Skeletal muscle satellite cell (primary cell): ENCODE data around the gene C20orf173.

Source experiments
- H3K27me3 ChIP-seq: 2 replicates; pipeline ENCODE4 v1.7.0; 2013; ENCODE audit warnings: low read length; ENCODE audit not compliant: control insufficient read depth, insufficient read depth
- H3K36me3 ChIP-seq: 2 replicates; pipeline ENCODE4 v1.7.0; 2013; ENCODE audit warnings: mild to moderate bottlenecking, control low read depth, low read length; ENCODE audit not compliant: insufficient read depth
- H3K4me1 ChIP-seq: 2 replicates; pipeline ENCODE4 v1.7.0; 2013; ENCODE audit warnings: low read length; ENCODE audit not compliant: control insufficient read depth, insufficient read depth
- H3K4me2 ChIP-seq: 2 replicates; pipeline ENCODE4 v1.7.0; 2013; ENCODE audit warnings: mild to moderate bottlenecking, low read length
- H3K4me3 ChIP-seq: 2 replicates; pipeline ENCODE4 v1.7.0; 2013; ENCODE audit warnings: low read length
- H3K9ac ChIP-seq: 2 replicates; pipeline ENCODE4 v1.7.0; 2013; ENCODE audit warnings: mild to moderate bottlenecking, low read depth, low read length, moderate library complexity
- H3K9me3 ChIP-seq: replicated peaks from 2 replicates; pipeline ENCODE4 v1.7.0; 2013; ENCODE audit warnings: mild to moderate bottlenecking, control low read depth, low read length

The C20orf173 gene

GRCh38 chr20:35517125-35517524 is 12.3 kb downstream of the C20orf173 start:
- Histone ChIP-seq H3K4me2 (no peak overlapping the region), H3K4me3 (no peak overlapping the region), H3K9ac (no peak overlapping the region), H3K36me3 (peaks cover 19% of the 10 kb centered on the region), H3K4me1 (peaks cover 13% of the 10 kb centered on the region), H3K9me3 (no peaks in the 10 kb centered on the region), H3K27me3 (no peaks in the 10 kb centered on the region)

DNA sequence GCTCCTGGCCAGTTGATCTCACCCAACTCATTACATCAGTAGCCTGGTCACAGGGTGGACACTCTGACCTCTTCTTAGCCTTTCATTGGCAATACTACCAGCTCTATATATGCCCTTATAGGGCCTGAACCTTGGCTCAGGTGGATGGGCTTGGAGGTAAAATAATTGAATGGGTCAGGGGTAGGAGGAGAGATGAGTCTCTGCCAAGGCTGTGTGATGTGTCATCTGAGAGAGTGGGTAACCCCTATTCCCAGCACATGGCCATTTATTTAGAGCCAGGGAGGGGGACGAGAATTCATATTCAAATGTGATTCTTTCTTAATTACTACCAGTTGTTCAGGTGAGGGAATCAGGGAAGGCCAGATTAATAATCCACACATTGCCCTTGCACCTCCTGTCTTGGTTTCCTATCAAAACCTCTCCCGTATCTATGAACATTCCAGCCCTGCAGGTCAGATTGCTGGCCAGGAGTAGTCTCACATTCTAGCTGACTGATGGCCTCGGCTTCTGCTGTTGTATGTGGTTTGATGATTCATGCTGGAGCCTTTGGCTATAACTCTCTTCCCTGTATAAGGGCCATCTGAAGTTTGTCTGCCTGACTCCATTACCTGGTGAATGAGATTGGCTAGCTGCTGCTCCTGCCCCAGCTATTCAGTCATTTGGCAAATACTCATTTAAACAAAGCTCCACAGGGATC is 13.4 kb downstream of the C20orf173 start:
- Histone ChIP-seq H3K4me2 (peak overlapping the region; percentile 15), H3K27me3 (no peaks in the 10 kb centered on the region), H3K36me3 (peaks cover 29% of the 10 kb centered on the region), H3K4me3 (no peak overlapping the region), H3K9me3 (no peaks in the 10 kb centered on the region), H3K9ac (no peak overlapping the region), H3K4me1 (peaks cover 13% of the 10 kb centered on the region)

DNA sequence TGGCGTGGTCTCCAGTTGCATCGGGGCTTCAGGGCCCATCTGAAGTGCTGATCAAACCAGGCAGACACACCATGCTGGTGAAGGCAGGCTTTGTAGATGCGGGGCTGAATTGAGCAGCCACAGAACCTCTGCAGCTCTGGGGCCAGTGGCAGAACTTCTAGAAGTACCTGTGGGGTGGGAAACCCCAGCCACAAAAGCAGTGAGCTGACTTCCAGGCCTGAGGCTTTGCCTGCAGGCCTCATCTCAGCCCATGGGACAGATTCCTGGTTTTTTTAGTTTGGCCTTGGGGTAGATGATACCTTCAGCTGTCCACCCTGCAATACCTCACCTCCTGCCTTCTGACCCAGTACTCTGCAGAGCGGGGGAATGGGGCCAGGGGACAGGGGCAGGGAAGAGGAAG is 14.1 kb downstream of the C20orf173 start:
- H3K4me3 ChIP-seq, result no peak overlapping the region
- peaks cover 13% of the 10 kb centered on the region for H3K4me1 ChIP-seq
- H3K9me3 ChIP-seq, result no peaks in the 10 kb centered on the region
- no peaks in the 10 kb centered on the region for H3K27me3 ChIP-seq
- peaks cover 35% of the 10 kb centered on the region for H3K36me3 ChIP-seq
- no peak overlapping the region for H3K9ac ChIP-seq
- H3K4me2 ChIP-seq, result no peak overlapping the region

DNA sequence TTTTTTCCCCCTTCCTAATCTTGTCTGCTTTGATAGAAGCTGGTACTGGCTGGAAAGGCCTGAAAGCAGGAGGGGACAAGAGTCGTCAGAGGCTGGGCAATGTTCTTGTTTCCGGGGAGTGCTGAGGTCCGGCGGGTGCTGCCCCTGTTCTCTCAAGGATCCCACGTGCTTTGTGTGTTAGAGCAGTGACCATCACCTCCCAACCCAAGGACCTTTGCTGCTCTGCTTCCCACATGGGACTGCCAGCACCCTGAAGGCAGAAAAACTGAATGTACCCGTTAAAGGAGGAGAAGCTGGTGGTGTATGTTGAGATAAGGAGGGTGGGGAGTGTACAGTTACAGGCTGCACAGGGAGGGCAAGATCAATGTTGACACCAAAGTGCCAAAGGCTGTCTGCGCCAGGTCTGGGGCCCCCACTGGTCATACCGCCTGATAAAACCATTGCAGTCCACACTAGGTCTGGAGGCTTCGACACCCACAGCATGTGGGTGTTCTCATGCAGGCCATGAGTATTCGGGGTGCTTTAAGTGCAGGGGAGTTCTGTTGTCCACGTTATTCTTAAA is 15.0 kb downstream of the C20orf173 start:
- Histone ChIP-seq H3K4me1 (peaks cover 13% of the 10 kb centered on the region), H3K27me3 (no peaks in the 10 kb centered on the region), H3K36me3 (peaks cover 42% of the 10 kb centered on the region), H3K9me3 (no peaks in the 10 kb centered on the region), H3K4me2 (no peak overlapping the region), H3K9ac (no peak overlapping the region), H3K4me3 (no peak overlapping the region)

DNA sequence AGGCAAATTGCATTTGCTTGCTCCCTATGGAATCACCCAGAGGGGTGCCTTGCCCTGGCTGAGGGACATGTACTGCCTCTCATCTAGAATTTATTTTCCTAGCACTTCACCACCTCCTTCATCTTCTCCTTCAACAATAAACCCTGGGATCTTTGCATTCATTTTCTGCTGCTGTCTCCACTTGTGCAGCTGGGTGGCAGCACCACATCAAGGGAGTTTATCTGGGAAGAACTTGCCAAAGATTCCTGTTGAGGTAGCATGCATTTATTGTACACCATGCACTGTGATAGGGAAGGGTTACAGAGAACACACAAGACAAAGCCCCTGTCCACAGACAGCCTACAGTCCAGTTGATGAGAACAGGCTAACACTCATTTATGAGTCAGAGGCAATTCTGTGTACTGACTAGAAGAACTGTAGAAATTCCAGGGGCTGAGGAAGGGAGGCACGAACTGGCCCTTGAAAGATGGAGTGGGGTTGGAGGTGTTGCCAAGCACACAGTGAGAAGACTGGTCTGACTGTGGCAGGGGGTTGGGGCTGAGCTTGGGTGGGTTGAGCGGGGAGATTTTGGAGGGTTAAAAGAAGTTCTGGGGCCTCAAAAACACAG is 17.5 kb downstream of the C20orf173 start:
- Histone ChIP-seq H3K4me3 (no peak overlapping the region), H3K4me2 (no peak overlapping the region), H3K27me3 (no peaks in the 10 kb centered on the region), H3K9ac (no peak overlapping the region), H3K36me3 (peaks cover 59% of the 10 kb centered on the region), H3K4me1 (peaks cover 19% of the 10 kb centered on the region), H3K9me3 (no peaks in the 10 kb centered on the region)

DNA sequence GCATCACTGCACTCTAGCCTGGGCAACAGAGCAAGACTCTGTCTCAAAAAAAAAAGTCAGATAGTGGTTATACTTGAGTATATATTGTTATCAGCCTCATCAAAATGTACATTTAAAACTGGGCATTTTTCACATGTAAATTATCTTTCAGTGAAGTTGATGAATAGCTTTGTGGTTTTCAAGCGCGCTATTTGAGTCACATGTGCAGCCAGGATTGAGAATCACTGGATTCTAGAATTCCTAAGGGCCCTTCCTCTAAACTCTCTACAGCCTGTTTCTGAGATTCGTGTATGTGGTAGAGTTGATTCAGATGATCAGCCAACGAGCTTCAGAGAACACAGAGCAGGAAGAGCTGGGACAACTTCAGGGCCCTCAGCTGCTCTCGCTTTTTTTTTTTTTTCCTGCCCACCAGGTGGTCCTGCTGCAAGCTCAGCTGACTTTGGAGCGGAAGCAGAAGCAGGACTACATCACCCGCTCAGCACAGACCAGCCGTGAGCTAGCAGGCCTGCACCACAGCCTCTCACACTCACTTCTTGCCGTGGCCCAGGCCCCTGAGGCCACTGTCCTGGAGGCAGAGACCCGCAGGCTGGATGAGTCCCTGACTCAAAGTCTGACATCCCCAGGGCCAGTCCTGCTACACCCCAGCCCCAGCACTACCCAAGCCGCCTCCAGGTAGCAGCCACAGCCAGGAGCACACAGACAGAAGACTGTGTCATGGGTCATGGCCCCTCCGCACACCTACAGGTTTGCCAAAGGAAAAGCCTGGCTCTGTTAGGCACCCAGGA is 18.3 kb downstream of the C20orf173 start:
- no peak overlapping the region for H3K9ac ChIP-seq
- no peak overlapping the region for H3K4me2 ChIP-seq
- peaks cover 65% of the 10 kb centered on the region for H3K36me3 ChIP-seq

DNA sequence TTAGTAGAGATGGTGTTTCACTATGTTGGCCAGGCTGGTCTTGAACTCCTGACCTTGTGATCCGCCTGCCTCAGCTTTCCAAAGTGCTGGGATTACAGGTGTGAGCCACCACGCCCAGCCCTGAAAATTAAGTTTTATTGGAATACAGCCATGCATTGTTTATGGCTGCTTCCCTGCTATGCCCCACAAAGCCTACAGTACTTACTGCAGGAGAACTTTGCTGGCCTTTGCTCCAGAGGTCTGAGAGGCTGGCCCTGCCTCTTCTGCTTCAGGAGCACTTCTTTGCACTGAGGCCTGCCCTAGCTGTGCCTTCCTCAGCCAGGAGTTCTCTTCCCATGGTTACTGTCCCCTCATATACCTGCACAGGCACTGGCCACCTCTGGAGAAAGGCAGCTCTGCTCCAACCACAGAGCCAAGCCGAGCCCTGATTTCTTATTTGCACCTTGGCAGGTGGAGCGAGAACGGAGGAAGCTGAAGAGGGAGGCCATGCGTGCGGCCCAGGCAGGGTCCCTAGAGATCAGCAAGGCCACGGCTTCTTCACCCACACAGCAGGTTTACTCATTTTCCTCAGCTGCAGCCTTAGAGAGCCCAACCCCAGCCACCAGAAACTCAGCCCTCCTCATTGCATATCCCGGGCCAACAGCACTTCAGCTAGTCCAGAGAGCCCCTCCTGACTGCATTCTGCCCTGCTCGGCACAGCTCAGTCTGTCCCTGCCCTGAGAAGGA is 20.8 kb downstream of the C20orf173 start:
- Histone ChIP-seq H3K4me2 (no peak overlapping the region), H3K4me1 (peaks cover 20% of the 10 kb centered on the region), H3K9me3 (no peaks in the 10 kb centered on the region), H3K9ac (no peak overlapping the region), H3K36me3 (peaks cover 79% of the 10 kb centered on the region), H3K4me3 (no peak overlapping the region), H3K27me3 (no peaks in the 10 kb centered on the region)

More for the DNA sequence above, 18.3 kb downstream of the C20orf173 start:
- Histone ChIP-seq H3K4me3 (no peak overlapping the region), H3K4me1 (peaks cover 20% of the 10 kb centered on the region), H3K27me3 (no peaks in the 10 kb centered on the region), H3K9me3 (no peaks in the 10 kb centered on the region)

DNA sequence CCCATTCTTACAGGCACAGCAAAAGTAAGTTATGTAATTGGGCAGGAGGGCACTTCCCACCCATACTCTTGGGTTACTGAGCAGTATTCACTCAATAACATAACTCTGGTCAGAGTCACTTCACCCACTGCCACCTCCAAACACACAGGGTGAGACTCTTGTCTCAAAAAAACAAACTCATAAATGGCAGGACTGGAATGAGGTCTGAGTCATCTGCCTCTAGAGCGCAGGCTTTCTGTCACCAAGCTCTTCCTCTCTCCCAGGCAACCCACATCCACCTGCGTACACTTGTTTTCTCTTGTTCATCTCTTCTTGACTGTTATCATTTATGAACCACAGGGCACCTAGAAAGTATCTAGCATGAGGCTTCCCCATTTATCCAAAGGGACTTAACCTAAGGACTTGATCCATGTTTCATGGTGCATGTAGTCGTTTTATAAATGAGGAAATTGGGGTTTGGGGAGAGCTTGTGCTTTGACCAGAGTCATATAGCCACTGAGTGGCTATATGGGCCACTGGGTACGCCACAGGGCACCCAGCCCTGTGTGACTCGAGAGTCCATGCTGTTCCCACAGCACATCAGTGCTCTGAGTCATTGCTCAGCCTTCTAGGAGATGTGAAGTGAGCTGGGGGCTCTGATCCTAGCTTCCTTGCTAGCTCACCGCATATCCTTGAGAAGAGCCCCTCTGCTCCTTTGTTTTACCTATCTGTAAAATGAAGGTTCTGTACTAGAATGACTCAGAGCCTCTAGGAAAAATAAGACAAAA is 22.4 kb downstream of the C20orf173 start:
- Histone ChIP-seq H3K4me3 (no peak overlapping the region), H3K9ac (no peak overlapping the region), H3K36me3 (peaks cover 82% of the 10 kb centered on the region), H3K4me2 (no peak overlapping the region), H3K9me3 (no peaks in the 10 kb centered on the region), H3K27me3 (no peaks in the 10 kb centered on the region), H3K4me1 (peaks cover 20% of the 10 kb centered on the region)

DNA sequence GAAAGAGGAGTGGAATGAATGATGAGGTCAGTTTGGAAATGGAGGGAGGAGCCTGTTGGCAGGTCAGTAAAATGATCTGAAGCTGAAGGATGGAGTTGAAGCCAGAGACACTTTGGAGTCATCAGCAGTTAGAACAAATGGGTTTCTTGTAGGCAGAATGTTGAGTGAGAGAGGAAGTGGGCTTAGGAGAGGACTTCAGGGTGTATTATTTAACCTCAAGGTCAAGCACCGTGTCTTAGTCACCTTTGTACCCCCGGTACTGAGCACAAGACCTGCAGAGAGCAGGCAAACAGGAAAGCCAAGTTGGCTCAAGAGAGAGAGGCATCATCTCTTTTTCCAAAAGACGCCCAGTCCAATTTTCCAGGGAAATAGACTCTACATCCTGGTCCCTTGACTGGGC is 23.3 kb downstream of the C20orf173 start:
- H3K9ac ChIP-seq, result no peak overlapping the region
- H3K36me3 ChIP-seq, result peaks cover 81% of the 10 kb centered on the region
- H3K4me1 ChIP-seq, result peaks cover 20% of the 10 kb centered on the region

DNA sequence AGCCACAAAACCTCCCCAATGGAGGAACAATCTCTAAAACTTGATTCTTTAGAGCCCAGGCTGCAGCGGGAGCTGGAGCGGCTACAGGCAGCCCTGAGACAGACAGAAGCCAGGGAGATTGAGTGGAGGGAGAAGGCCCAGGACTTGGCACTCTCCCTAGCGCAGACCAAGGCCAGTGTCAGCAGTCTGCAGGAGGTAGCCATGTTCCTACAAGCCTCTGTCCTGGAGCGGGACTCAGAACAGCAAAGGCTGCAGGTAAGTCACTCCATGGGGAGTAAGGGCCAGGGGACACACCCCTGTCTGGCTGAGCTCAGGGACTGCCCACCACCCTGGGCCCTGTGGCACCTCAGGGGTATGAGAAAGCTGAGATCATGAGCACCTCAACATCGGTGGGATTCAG is 24.7 kb downstream of the C20orf173 start:
- H3K4me3 ChIP-seq, result no peak overlapping the region
- H3K9me3 ChIP-seq, result no peaks in the 10 kb centered on the region
- peaks cover 80% of the 10 kb centered on the region for H3K36me3 ChIP-seq
- no peak overlapping the region for H3K9ac ChIP-seq
- no peaks in the 10 kb centered on the region for H3K27me3 ChIP-seq
- H3K4me2 ChIP-seq, result no peak overlapping the region
- H3K4me1 ChIP-seq, result peaks cover 20% of the 10 kb centered on the region

More for the DNA sequence above, 23.3 kb downstream of the C20orf173 start:
- Histone ChIP-seq H3K27me3 (no peaks in the 10 kb centered on the region), H3K9me3 (no peaks in the 10 kb centered on the region), H3K4me2 (no peak overlapping the region), H3K4me3 (no peak overlapping the region)
